WERI-Rb-1 (cell line): Measurements from ENCODE around the gene FAM209B.
"Not testable (repeated sequence)": the region's sequence is repeated elsewhere in the genome, so short reads cannot be mapped to it uniquely, and the experiment has no call there.

Experiments
- DNase-seq: peaks from one replicate; pipeline ENCODE4 v3.0.0-alpha.2; 2020
- H3K27ac ChIP-seq: fragments of 250-450 bp; sonication (Bioruptor Pico); 2 replicates; pipeline ENCODE4 v1.5.1; 2020; ENCODE audit warnings: mild to moderate bottlenecking, moderate library complexity
- H3K27me3 ChIP-seq: fragments of 250-450 bp; sonication (Bioruptor Pico); 2 replicates; pipeline ENCODE4 v1.5.1; 2021; ENCODE audit warnings: mild to moderate bottlenecking, low read depth, moderate library complexity; ENCODE audit not compliant: insufficient read depth, severe bottlenecking
- H3K36me3 ChIP-seq: fragments of 250-450 bp; sonication (Bioruptor Pico); 2 replicates; pipeline ENCODE4 v1.5.1; 2020; ENCODE audit warnings: mild to moderate bottlenecking, moderate library complexity
- H3K4me3 ChIP-seq: 2 replicates; pipeline ENCODE4 v1.5.1; 2011; ENCODE audit warnings: low read depth, mild to moderate bottlenecking, control low read depth, low read length
- H3K9me3 ChIP-seq: fragments of 250-450 bp; sonication (Bioruptor Pico); 2 replicates; pipeline ENCODE4 v1.5.1; 2021; ENCODE audit warnings: mild to moderate bottlenecking, moderate library complexity; ENCODE audit not compliant: severe bottlenecking
- CTCF ChIP-seq: IDR thresholded peaks from 2 replicates; pipeline ENCODE4 v1.5.1; 2011; ENCODE audit warnings: low read depth, mild to moderate bottlenecking, control low read depth, inconsistent platforms, low read length

The FAM209B gene

DNA sequence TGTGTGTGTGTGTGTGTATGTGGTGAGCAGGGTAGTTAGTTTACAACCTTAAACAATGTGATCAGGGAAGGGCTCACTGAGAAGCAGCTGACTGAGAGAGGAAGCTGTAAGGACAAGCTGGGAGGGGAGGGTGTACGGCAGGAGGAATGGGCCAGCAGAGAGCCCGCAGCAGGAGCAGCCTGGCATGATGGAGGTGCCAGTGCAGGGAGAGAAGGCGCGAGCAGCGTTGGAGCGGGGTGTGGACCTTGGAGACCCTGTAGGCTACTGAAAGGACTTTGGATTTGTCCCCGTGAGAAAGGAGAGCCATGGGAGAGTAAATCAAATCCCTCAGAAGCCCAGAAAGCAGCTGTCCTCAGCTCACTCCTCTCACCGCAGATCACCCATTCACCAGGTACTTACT is 18.5 kb downstream of the FAM209B start:
- no peak for TF ChIP-seq CTCF
- Histone ChIP-seq H3K27ac (no peak overlapping the region), H3K36me3 (no peaks in the 10 kb centered on the region), H3K27me3 (peaks cover 28% of the 10 kb centered on the region), H3K9me3 (peaks cover 7% of the 10 kb centered on the region), H3K4me3 (no peak overlapping the region)
- peak; percentile 38 for DNase-seq

- Histone ChIP-seq H3K27me3 (peaks cover 15% of the 10 kb centered on the region), H3K27ac (no peak overlapping the region), H3K9me3 (peaks cover 7% of the 10 kb centered on the region), H3K4me3 (no peak overlapping the region), H3K36me3 (no peaks in the 10 kb centered on the region)
- no peak for DNase-seq
- no peak for TF ChIP-seq CTCF
Observed at GRCh38 chr20:56552911-56553629, 20.0 kb downstream of the FAM209B start.

DNA sequence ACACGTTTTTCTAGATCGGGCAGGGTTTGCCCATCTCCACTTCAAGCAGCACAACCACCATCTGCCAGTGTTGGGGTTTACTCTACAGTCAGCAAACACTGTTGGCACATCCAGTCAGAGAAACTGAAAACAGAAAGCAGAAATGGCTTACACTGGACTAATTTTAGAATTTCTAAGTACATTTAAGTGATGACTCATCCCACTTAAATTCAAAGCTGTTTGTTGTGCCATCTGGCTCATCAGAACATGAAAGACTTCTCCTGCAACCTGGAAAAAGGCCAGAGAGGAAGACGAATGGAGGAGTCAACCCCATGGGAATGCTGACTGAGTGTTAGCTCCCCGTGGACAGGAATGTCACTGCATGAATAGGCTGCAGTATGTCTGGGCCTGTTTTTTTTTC is 21.8 kb downstream of the FAM209B start:
- Histone ChIP-seq H3K4me3 (no peak overlapping the region), H3K36me3 (no peaks in the 10 kb centered on the region), H3K27ac (no peak overlapping the region), H3K9me3 (no peaks in the 10 kb centered on the region), H3K27me3 (peaks cover 3% of the 10 kb centered on the region)
- DNase-seq: peak; percentile 29
- no peak for TF ChIP-seq CTCF

DNA sequence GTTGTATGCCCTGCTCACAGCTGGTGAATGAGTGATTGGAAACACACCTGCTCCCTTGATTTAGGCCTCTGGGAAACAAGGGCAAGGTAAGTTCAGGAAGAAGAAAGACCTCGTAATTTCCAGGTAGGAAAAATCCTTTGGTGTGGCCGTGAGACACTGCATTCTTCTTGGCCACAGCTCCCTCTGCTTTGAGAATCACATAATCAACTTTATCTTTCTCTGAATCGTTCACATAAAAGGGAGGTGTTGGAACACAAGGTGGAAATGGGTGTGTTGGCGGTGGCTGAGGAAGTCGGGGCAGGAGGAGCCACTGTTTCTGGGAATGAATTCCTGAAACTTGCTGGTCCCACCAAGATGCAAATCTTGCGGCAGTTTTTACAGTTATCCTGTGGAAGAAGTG is 25.9 kb downstream of the FAM209B start:
- H3K9me3 ChIP-seq: no peaks in the 10 kb centered on the region
- H3K27me3 ChIP-seq: no peaks in the 10 kb centered on the region
- H3K4me3 ChIP-seq: no peak overlapping the region
- TF ChIP-seq CTCF: no peak
- DNase-seq: no peak
- H3K36me3 ChIP-seq: no peaks in the 10 kb centered on the region
- H3K27ac ChIP-seq: no peak overlapping the region

- not testable (repeated sequence) for DNase-seq, H3K27ac ChIP-seq, H3K36me3 ChIP-seq, H3K9me3 ChIP-seq, H3K4me3 ChIP-seq, H3K27me3 ChIP-seq
Observed at GRCh38 chr20:56564526-56564925, 31.5 kb downstream of the FAM209B start.

- Histone ChIP-seq H3K9me3 (no peaks in the 10 kb centered on the region), H3K27me3 (no peaks in the 10 kb centered on the region), H3K36me3 (no peaks in the 10 kb centered on the region), H3K27ac (no peak overlapping the region), H3K4me3 (no peak overlapping the region)
- no peak for DNase-seq
- no peak for TF ChIP-seq CTCF
Observed at GRCh38 chr20:56565511-56565910, 32.5 kb downstream of the FAM209B start.
